Measurements from ENCODE around the gene ARID5A.
"Not testable (repeated sequence)": the region's sequence is repeated elsewhere in the genome, so short reads cannot be mapped to it uniquely, and the experiment has no call there.

The ARID5A gene

DNA sequence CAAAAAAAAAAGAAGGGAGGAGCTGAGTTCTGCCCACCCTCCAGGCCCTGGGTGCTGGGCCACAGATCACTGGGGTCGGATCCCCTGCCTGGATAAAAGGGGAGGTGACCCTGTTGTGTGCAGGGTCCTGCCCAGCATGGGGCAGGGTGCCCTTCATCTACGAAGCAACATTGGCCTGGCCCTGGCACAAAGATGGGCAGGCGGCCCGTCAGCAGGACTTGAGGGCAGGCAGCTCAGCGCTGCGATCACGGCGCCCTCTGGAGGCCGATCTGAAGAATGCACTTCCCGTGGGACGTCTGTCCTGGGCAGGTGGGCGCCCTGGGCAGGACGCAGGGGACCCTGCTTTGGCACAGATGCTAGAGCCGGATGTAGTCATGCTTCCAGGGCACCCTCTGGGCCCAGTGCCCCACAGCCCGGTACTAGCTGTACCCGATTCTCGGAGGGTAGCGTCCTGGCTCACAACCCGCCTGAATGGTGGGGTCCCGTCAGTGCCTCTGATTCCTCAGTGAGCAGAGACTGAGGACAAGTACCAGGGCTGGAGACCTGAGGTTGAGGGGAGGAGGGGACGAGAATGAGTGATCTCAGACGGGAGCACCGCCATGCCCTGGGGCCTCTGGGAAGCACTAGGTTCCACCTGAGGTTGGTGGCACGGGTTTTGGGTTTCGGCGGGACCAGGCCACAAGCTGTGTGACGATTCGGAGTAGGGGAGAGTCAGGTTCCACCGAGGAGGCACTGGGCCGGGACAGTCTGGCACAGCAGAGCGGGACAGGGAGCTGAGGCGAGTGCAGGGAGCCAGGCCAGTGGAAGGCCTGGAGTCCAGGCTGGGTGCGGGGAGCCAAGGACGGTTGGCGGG is 18.0 kb downstream of the ARID5A start:
- CTCF ChIA-PET = interaction anchor here (0.7 to 12.9 kb wide), 32 partner anchors 10 to 246 kb away, joined by 3 to 257 read pairs (median 4); partner anchors contain the start of gene ARID5A

DNA sequence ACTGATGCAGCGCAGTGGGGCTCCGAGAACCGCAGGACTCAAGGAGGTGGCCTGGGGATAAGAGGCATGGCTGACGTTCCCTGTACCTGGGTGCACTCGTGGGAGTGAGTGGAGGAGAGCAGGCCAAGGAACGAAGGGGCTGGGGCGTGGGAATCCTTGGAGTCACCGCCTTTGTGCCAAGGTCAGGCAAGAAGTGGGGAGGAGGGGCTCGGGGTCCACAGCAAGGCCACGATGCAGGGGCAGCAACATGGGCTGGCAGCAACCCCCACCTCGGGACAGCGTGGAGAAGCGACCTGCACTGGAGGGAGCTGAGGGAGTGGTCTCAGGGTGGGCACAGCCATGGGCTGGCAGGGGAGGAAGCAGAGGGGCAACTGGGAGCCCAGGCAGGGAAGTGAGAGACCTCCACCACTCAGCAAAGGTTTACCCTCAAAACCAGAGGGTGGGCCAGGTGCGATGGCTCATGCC is 18.6 kb downstream of the ARID5A start:
- ChIA-PET POLR2A (no interaction called here), CTCF (interaction anchor here (0.7 to 12.9 kb wide), 23 partner anchors 9 to 245 kb away, joined by 3 to 257 read pairs (median 4); partner anchors contain the start of gene ARID5A)
- DNase-seq (ENCODE audit: low read depth, low spot score) = no peak
- no peak overlapping the region for H3K4me3 ChIP-seq (ENCODE audit: low read depth, low read length)
- TF ChIP-seq, protein P1, sequence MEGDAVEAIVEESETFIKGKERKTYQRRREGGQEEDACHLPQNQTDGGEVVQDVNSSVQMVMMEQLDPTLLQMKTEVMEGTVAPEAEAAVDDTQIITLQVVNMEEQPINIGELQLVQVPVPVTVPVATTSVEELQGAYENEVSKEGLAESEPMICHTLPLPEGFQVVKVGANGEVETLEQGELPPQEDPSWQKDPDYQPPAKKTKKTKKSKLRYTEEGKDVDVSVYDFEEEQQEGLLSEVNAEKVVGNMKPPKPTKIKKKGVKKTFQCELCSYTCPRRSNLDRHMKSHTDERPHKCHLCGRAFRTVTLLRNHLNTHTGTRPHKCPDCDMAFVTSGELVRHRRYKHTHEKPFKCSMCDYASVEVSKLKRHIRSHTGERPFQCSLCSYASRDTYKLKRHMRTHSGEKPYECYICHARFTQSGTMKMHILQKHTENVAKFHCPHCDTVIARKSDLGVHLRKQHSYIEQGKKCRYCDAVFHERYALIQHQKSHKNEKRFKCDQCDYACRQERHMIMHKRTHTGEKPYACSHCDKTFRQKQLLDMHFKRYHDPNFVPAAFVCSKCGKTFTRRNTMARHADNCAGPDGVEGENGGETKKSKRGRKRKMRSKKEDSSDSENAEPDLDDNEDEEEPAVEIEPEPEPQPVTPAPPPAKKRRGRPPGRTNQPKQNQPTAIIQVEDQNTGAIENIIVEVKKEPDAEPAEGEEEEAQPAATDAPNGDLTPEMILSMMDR (IDR thresholded peaks at IDR 0.05; ENCODE audit: insufficient read depth, low read length, missing control alignments) = no peak

More for the DNA sequence above, 18.0 kb downstream of the ARID5A start:
- TF ChIP-seq, protein P1 (IDR thresholded peaks at IDR 0.05; ENCODE audit: insufficient read depth, low read length, missing control alignments) = peak; percentile 96
- H3K4me3 ChIP-seq (ENCODE audit: low read depth, low read length) = no peak overlapping the region
- POLR2A ChIA-PET = no interaction called here
- DNase-seq (ENCODE audit: low read depth, low spot score) = no peak

DNA sequence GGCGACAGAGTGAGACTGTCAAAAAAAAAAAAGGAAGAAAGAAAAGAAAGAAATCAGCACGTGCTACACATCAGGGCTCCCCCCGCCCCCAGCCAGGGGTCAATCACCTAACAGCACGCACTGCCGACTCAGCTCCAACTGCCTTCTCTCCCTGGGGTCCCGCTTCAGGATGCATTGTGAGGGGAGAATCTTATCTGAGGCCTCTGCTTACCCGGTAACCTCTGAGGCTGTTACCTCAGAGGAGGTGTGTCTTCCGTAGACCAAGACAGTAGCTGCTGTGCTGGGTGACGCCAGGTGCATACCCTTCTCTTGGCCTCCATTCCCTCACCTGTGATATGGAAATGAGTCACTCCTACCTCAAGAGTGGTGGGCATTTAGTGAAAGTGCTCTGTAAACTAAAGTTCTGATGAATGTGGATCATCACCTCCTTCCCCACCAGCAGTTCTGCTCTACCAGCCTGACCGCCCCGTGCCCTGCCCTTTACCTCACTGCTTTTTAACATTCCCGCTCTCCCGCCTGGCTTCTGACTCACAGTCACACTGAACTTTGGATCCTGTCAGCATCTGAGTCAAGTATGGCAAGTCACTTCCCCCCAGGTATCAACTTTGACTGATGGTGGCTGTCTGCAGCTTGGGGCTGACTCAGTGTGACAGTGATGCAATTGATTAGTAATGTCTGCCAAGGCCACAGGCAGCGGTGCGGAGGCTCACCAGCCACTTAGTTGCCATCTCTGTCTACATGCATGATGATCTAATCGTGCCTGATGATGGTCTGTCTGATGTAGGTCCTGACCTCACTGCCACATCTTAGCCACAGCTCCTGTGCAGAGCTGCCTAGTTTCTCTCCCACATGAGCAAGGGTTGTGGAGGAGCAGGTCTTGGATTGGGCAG is 20.1 kb downstream of the ARID5A start:
- ChIA-PET POLR2A (interaction anchor here (0.6 to 1.7 kb wide), 3 partner anchors 84 to 290 kb away, joined by 3 to 5 read pairs (median 3); no protein-coding TSS in a partner anchor), CTCF (interaction anchor here (1.1 to 12.9 kb wide), 7 partner anchors 9 to 243 kb away, joined by 3 to 257 read pairs (median 4); partner anchors contain the start of gene ARID5A)
- TF ChIP-seq, protein P1 (IDR thresholded peaks at IDR 0.05; ENCODE audit: insufficient read depth, low read length, missing control alignments) = no peak
- H3K4me3 ChIP-seq (ENCODE audit: low read depth, low read length) = no peak overlapping the region
- DNase-seq (ENCODE audit: low read depth, low spot score) = peak; percentile 16

DNA sequence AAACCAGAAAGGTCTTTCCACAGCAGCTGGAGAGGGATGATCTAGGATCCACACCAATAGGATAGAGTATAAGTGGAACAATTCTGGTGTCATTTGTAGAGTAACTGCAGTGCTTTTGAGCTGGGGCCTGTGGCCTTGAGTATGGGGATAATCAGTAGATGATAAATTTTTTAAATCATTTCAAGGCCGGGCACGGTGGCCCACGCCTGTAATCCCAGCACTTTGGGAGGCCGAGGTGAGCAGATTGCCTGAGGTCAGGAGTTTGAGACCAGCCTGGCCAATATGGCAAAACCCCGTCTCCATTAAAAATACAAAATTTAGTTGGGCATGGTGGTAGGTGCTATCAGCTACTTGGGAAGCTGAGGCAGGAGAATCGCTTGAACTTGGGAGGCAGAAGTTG is 20.9 kb downstream of the ARID5A start:
- ChIA-PET CTCF (interaction anchor here (1.1 to 12.9 kb wide), 5 partner anchors 11 to 242 kb away, joined by 3 to 257 read pairs (median 4); partner anchors contain the start of gene ARID5A), POLR2A (interaction anchor here (1.0 to 1.7 kb wide), 2 partner anchors 108 to 291 kb away, joined by 3 to 5 read pairs; no protein-coding TSS in a partner anchor)
- H3K4me3 ChIP-seq (ENCODE audit: low read depth, low read length) = not testable (repeated sequence)

DNA sequence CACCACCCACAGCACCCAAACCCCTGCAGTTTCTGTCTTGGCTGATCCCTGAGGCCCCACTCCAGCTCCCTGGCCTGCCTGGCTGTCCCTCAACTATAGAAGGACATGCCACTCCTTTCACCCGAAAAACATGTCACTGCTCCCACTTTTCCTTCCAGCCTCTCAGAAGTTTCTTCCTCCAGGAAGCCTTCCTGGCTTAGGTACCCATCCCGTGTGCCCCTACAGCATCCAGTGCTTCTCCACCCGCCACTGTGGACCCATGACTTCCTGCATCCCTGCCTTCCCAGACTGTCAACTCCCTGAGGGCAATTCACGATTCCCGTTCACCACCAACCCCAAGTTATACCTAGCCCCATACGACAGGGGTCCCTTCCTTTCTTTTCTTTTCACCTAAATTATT is 21.5 kb downstream of the ARID5A start:
- DNase-seq (ENCODE audit: low read depth, low spot score) = no peak
- ChIA-PET POLR2A (interaction anchor here (1.7 kb wide), 1 partner anchor 107 kb away, joined by 5 read pairs; no protein-coding TSS in a partner anchor), CTCF (interaction anchor here (1.1 to 12.9 kb wide), 4 partner anchors 11 to 242 kb away, joined by 3 to 257 read pairs (median 4); partner anchors contain the start of gene ARID5A)
- no peak overlapping the region for H3K4me3 ChIP-seq (ENCODE audit: low read depth, low read length)
- TF ChIP-seq, protein P1 (IDR thresholded peaks at IDR 0.05; ENCODE audit: insufficient read depth, low read length, missing control alignments) = no peak

More for the DNA sequence above, 20.9 kb downstream of the ARID5A start:
- not testable (repeated sequence) for DNase-seq (ENCODE audit: low read depth, low spot score)

DNA sequence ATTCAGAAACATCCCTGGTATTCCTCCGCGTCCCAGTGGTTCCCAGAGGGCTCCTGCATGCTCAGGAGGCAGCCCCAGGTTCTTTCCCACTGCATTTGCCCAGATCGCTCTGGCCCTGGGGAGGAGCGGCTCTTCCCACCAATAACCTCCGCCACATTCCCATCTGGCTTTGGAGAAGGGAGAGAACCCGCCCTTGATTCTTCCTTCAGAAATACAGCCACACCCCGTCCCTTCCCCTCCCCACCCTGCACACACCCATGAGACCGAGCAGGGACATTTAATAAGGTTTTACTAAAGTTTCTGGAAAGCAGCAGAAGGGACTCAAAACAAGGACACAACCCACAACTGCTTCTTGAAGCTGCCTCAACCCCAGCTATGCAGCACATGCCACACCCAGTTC is 21.9 kb downstream of the ARID5A start:
- CTCF ChIA-PET = interaction anchor here (12.9 kb wide), 1 partner anchor 20 kb away, joined by 257 read pairs; the partner anchor contains the start of gene ARID5A
- no peak for DNase-seq (ENCODE audit: low read depth, low spot score)
- no peak overlapping the region for H3K4me3 ChIP-seq (ENCODE audit: low read depth, low read length)
- TF ChIP-seq, protein P1 (IDR thresholded peaks at IDR 0.05; ENCODE audit: insufficient read depth, low read length, missing control alignments) = no peak
- POLR2A ChIA-PET = interaction anchor here (1.7 kb wide), 1 partner anchor 107 kb away, joined by 5 read pairs; no protein-coding TSS in a partner anchor

Measured in AG04449 (cell line).